ENCODE measurements around the gene SMIM20. TPM values are rescaled to one million over a fixed set of nuclear protein-coding genes. Genes with fewer than 3 reads are reported as not detected.

The SMIM20 gene
- total and polyA plus RNA-seq, 12 donors = 27.4 to 48.5 (median 42.0) TPM

- no peak for TF ChIP-seq CTCF (IDR thresholded peaks at IDR 0.05)
- intact Hi-C loops (cut with DNase I) = no loop called here
- no peak for DNase-seq
- H3K4me1 ChIP-seq = no peaks in the 10 kb centered on the region
- no peaks in the 10 kb centered on the region for H3K9me3 ChIP-seq
- H3K36me3 ChIP-seq = no peaks in the 10 kb centered on the region
- H3K27me3 ChIP-seq = no peaks in the 10 kb centered on the region
- WGBS, 2 donors = 93% methylated on average over 7 of the region's 7 CpGs
- no peak for ATAC-seq
- no peak overlapping the region for H3K27ac ChIP-seq
- no peak overlapping the region for H3K4me3 ChIP-seq
These were observed 38.7 kb upstream of the SMIM20 start for GRCh38 chr4:25875281-25875745.

GRCh38 chr4:25878676-25879075 is 35.3 kb upstream of the SMIM20 start:
- Histone ChIP-seq H3K27ac (no peak overlapping the region), H3K36me3 (no peaks in the 10 kb centered on the region), H3K4me1 (peaks cover 0 to 6% (median 0%) of the 10 kb centered on the region in 9 donors), H3K9me3 (no peaks in the 10 kb centered on the region), H3K4me3 (no peak overlapping the region), H3K27me3 (no peaks in the 10 kb centered on the region)
- no peak for TF ChIP-seq CTCF (IDR thresholded peaks at IDR 0.05)
- WGBS, 2 donors = 71 to 74% methylated on average over 9 of the region's 9 CpGs
- no peak for DNase-seq
- intact Hi-C loops (cut with DNase I) = no loop called here
- no peak for ATAC-seq

GRCh38 chr4:25879091-25879584 is 34.9 kb upstream of the SMIM20 start:
- no peaks in the 10 kb centered on the region for H3K27me3 ChIP-seq

GRCh38 chr4:25879587-25879986 is 34.4 kb upstream of the SMIM20 start:
- peaks cover 0 to 15% (median 0%) of the 10 kb centered on the region in 9 donors for H3K4me1 ChIP-seq
- DNase-seq (no peak), ATAC-seq (peak in 1 of 8 donors; percentile 21)
- no peak overlapping the region for H3K27ac ChIP-seq
- no peaks in the 10 kb centered on the region for H3K9me3 ChIP-seq
- 94% methylated on average over 6 of the region's 6 CpGs for WGBS, 2 donors
- no peaks in the 10 kb centered on the region for H3K36me3 ChIP-seq
- intact Hi-C loops (cut with DNase I) = no loop called here
- TF ChIP-seq CTCF (IDR thresholded peaks at IDR 0.05) = no peak
- H3K4me3 ChIP-seq = no peak overlapping the region
- no peaks in the 10 kb centered on the region for H3K27me3 ChIP-seq

More at GRCh38 chr4:25879091-25879584, 34.9 kb upstream of the SMIM20 start:
- no peak for TF ChIP-seq CTCF (IDR thresholded peaks at IDR 0.05)
- 70 to 92% methylated on average over 9 of the region's 9 CpGs for WGBS, 2 donors
- Histone ChIP-seq H3K9me3 (no peaks in the 10 kb centered on the region), H3K4me1 (peaks cover 0 to 10% (median 0%) of the 10 kb centered on the region in 9 donors), H3K27ac (no peak overlapping the region), H3K4me3 (no peak overlapping the region), H3K36me3 (no peaks in the 10 kb centered on the region)
- DNase-seq (no peak), ATAC-seq (peak in 2 of 8 donors; percentile 35 to 58)
- intact Hi-C loops (cut with DNase I) = no loop called here
